Measurements from ENCODE around the gene LOXL1.
A peak's percentile ranks its signal among the peaks of the same experiment; 100 is the strongest.
"Not testable (repeated sequence)": the region's sequence is repeated elsewhere in the genome, so short reads cannot be mapped to it uniquely, and the experiment has no call there.

The LOXL1 gene

DNA sequence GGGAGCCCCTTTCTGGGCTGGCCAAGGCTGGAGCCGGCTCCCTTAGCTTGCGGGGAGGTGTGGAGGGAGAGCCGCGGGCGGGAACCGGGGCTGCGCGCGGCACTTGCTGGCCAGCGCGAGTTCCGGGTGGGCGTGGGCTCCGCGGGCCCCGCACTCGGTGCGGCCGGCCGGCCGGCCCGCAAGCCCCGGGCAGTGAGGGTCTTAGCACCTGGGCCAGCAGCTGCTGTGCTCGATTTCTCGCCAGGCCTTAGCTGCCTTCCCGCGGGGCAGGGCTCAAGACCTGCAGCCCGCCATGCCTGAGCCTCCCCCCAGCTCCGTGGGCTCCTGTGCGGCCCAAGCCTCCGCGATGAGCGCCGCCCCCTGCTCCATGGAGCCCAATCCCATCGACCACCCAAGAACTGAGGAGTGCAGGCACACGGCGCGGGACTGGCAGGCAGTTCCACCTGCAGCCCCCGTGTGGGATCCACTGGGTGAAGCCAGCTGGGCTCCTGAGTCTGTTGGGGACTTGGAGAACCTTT lies 47.5 kb downstream of the LOXL1 start:
- DNase-seq = not testable (repeated sequence)

DNA sequence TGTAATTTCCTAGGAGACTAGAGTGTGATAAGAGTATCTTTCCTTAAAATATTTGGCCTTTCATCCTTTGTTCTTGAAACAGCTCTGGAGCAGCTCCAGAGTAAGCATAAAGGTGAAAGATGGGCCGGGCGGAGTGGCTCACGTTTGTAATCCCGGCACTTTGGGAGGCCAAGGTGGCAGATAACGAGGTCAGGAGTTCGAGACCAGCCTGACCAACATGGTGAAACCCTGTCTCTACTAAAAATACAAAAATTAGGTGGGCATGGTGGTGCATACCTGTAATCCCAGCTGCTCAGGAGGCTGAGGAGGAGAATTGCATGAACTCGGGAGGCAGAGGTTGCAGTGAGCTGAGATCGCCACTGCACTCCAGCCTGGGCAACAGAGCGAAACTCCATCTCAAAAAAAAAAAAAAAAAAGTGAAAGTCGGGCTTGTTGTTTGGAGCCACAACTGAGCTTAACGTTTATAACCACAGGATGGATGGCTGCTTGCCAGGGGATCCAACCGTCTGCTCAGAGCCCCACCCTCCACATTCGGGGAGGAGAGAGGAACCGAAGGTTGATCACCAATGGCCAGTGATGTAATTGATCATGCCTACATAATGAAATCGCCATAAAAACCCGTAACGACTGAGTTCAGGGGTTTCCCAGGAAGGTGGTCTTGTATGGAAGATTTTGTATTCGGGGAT lies 49.3 kb downstream of the LOXL1 start:
- DNase-seq = not testable (repeated sequence)

DNA sequence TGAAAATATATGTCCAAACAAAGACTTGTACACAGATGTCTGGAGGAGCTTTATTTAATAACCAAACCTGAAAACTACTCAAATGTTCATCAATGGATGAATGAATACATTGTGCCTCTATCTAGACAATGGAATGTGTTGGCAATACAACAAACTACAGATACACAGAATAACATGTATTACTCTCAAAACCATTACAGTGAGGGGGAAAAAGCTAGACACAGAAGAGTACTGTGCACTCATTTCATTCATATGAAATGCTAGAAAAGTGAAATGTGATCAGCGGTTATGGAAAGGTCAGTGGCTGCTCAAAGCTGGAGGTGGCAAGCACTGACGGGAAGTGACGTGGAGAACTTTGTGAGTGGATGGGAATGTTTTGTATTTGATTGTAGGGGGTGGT lies 52.6 kb downstream of the LOXL1 start:
- DNase-seq = no peak

DNA sequence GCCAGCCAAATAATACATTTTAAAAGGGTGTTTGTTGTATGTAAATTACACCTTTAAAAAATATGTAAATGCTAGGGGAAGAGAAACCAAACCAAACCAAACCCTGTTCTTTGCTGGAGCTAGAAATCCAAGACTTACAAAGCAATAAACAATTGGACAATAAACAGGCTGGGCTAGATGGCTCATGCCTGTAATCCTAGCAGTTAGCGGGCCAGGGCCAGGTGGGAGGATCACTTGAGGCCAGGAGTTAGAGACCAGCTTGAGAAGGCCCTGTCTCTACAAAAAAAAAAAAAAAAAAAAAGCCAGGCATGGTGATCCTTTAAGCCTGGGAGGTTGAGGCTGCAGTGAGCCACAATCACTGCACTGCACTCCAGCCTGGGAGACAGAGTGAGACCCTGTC lies 53.4 kb downstream of the LOXL1 start:
- no peak for DNase-seq

DNA sequence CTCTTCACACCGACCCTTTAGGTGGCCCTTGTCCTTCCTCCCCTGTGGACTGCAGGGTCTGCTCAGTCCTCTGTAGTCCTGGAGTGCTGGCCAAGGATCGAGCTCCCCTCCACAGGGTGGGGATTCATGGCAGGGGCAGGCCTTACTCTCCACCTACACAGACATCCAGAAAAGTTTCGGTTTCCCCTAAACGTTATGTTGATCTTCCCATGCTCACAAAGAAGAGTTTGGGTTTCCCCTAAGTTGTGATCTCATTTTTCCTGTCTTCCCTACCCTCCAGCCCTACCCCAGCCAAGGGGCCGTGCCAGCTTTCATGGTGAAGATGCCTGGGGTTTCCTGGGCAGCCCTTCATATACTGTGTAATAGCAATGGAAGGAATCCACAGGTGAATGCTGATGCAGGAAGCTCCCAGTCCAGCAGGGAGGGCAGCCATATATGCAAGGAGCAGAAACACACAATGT lies 55.5 kb downstream of the LOXL1 start:
- no peak for DNase-seq

DNA sequence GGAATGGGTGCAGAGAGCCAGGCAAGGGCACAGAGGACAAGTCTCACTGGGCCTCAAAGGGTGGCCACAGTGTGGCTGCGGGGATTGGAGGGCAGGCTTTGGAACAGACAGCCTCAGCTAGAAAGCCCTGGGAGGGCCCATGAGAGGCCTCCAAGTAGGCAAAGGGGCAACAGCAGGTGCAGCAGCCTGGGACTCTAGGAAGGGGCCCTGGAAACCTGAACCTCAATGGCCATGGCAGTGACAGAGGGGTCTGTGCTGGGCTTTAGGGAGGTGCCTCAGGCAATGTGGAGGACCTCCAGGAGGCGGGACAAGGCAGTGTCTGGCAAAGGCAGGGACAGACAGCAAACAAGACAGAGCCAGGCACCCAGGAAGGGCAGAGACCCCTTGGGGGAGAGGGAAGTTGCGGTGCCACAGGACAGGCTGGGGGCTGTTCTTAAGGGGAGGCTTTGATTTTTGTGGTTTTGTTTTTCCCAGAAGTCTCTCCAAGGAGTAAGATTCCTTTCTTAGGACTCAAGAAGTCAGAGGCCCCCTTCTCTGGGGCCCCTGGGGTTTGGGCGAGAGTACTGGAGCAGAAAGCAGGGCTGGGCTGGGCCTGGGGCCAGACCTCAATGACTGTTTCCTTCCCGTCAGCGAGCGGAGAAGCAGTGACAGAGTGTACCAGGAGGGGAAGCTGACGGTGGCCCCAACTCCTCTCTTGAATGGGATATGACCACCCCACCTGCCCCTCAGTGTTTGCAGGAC lies 56.1 kb downstream of the LOXL1 start:
- peak in 41 of 56 donors; percentile 10 to 77 (median 48) for DNase-seq

DNA sequence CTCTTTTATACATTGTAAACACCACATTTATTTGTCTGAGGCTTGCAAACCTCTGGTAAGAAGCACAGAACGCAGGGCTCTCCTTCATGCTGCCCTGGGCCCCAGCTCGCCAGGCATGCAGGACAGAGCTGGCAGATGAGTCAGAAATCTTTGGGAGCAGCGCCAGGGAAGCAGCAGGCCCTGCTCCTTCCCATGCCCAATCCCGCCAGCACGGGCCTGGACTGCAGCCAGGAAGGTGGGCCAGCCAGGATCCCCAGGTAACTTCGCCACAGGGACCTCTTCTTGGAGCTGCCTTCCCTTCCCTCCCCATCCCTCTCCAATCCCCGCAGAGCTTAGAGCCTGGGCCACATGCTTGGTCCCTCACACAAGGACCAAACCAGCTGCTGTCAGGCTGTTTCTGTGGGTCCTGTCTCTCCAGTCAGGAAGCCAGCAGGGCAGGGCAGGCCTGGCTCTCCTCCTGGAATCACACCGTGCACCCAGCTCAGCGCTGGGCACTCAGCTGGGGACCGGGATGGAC lies 57.0 kb downstream of the LOXL1 start:
- peak in 4 of 56 donors; percentile 2 to 33 (median 21) for DNase-seq

DNA sequence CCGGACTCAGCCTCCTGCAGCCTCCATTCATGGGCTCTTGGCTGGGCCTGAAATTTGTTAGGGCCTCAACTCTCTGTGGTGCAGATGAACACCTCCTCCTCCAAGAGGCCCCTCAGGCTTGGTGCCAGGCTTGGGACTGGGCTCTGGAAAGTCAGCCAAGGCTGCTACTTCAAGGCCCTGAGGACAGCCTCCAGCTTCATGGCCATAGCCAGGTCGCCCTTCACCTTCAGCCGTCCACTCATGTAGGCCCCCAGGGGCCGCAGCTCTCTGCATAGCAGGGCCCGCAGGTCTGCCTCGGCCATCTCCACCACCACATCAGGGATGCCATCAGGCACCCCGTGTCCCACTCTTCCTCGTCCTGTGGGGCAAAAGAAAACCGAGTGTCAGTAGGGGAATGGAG lies 57.5 kb downstream of the LOXL1 start:
- peak in 2 of 56 donors; percentile 23 to 48 for DNase-seq

DNA sequence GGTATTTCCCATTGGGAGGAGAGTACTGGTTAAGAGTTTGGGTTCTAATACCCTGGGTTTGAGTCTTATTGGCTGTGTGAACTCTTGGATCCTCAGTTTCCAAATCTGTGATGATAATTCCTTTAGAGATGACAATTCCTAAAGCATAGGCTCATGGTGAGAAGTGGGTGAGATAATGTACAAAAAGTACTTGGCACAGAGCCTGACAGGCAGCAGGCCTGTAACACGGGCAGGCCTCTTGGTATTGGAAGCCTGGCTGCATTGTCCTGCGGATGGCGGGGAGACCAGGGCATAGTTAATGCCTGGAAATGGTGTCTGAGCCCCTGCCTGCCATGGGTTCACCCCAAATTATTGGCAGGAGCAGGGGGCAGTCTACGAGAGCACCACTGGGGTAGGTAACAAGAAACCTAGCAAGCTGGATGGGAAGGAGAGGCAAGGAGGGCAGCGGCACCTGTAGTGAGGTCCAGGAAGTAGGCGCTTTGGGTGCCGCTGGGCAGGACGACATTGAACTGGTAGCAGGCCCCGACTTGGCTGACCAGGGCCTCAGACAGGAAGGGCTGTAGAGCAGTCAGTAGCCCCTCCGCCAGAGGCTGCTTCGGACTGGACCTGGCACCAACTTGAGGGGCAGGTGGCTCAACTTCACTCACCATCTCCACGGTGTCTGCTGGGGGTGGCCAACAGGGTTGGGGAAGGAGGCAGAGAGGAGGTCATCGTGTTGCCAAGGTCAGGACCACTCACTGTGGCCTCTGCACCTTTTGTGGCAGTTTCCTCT lies 58.1 kb downstream of the LOXL1 start:
- DNase-seq = no peak

DNA sequence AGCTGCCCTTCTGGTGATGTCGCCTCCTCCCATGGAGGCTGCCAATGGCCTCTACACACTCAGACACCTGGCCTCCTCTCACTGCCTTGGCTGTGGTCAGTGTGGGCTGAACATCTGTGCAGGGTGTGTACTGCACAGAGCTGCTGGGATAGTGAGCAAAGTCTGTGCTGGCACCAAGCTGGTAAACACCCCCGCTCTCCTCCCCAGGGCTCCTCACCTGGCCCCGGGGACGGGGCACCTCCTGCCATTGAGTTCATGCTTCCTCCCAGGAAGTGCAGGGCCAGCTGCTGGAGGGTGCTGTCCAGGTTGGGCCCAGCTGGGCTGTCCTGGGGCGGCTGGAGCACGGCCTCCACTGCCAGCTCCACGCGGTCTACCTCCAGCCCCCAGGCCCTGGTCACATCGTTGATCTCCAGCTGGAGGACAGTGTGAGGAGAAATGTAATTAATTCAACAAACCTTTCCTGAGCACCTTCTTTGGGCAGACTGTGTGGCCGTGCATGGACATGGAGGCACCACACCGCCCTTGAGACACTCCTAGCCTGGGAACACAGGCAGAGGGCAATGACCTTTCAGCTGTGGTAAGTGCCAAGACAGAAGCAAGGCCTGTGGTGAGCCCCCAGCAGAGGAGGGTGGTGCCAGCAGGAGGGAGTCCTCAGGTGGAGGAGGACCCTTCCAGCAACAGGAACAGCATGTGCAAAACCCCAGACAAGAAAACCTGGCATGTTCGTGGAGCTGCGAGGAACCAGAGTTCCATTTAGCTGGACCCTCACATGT lies 59.0 kb downstream of the LOXL1 start:
- no peak for DNase-seq

DNA sequence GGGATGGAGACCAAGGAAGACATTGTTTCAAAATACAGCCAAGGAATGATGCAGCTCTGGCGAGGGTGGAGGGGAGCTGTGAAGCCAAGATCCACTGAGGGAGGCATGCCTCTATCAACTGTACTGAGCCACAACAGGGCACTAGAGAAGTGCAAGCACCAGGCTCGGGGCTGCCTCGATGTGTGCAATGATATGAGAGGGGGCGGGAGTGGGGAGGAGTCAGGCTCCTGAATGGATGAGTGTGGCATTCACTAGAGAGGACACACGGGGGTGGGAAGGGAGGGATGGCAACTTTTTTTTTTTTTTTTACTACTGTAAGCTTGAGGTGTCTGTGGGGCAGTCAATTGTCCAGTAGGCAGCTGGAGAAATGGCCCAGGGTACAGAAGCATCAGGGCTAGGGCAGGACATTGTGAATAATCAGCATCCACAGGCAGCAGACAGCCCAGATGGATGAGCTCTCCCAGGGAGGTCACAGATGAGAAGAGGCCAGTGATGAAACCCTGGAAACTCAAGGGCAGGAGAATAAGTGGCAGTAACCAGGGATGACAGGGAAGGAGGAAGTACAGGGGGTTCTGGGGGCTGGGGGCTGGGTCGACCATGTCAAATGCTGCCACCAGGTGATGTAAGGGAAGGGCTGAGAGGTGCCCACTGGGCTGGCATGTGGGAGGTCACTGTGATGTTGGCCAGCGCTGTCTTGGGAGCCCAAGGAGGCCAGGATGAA lies 60.0 kb downstream of the LOXL1 start:
- DNase-seq = peak in 3 of 56 donors; percentile 16 to 18 (median 16)

DNA sequence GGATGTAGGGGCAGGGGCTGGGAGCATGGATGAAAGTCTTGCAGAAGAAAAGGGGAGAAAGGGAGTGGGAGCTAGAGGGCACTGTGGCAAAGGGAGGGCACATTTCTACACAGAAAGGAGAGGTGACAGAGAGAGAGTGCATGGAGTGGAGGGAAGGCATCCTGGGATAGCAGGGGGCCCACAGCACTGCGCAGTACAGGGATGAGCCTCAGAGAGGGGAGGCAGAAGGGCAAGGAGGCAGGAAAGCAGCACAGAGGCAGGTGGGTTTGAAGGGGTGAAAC lies 60.5 kb downstream of the LOXL1 start:
- no peak for DNase-seq

DNA sequence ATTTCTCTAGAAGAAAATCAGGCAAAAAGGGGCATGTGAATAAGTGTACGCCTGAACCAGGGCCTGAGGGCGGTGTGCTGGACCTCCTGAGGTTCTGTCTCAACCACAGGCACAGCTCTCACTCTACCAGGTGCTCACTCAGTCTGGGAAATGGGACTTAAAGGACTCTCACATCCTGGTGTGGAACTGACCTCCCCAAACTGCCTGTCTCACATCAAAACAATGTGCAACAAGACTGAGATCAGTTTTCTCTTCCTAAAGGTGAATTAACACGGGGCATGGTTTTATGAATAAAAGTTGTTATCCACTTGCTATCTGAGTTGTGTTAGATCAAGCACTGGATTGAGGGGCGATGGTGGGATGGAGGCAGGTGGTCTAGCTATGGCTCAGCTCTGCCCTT lies 61.0 kb downstream of the LOXL1 start:
- DNase-seq = no peak

DNA sequence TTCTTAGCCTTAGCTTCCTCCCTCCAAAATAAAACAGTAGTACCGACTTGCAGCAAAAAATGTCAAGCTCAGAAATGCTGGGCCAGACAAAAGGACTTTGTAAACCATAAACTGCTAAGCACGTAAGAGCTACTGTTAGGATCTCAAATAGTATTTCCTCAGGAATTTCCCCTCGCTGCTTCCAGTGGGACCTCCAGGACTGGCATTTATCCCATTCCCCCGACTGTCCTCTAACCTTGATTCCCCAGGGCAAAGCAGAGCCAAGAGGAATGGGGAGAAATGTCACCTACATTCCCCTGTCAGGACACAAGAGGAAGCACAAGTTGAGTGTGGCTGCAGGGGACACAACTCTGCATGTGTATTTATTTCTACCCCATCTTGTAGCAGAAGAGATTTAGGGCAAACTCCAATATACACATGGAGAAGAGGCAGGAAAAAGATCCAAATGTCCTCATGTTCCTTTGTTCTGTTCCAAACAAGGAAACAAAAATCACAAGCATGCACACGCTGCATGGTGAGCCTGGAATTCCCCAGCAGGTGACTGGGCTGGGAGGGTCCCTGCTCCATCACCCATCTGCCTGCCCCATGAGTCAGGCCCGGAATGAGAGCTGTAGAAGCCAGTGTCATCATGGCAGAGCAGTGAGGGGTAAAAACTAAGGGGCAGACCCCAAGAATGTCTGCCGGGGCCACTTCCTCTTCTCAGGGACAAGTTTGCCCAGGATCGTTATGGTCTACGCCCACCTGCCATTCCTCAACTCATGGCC lies 61.6 kb downstream of the LOXL1 start:
- DNase-seq = no peak

DNA sequence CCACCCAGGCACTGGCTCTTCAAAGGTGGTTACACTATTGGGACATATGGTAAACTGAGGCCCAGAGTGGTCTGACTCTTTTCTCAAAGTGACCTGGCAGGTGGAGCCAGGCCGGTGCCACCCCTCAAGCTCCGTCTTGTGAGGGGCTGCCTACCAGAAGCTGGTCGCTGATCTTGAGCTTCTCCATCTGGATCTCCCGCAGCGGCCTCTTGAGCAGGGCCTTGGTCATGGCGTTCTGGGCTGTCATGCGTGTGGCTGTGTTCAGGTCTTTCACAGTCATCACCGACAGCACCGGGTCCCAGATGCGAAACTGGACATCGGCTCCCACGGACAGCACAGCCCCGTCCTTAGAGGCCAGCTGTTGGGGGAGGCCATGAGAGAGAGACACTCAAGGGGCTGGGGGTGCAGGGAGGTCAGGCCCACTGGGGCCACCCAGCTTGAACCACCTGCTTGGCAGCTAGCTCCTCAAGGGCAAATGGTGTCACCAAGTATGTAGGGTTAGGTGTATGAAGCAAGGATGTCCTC lies 62.2 kb downstream of the LOXL1 start:
- DNase-seq = no peak

DNA sequence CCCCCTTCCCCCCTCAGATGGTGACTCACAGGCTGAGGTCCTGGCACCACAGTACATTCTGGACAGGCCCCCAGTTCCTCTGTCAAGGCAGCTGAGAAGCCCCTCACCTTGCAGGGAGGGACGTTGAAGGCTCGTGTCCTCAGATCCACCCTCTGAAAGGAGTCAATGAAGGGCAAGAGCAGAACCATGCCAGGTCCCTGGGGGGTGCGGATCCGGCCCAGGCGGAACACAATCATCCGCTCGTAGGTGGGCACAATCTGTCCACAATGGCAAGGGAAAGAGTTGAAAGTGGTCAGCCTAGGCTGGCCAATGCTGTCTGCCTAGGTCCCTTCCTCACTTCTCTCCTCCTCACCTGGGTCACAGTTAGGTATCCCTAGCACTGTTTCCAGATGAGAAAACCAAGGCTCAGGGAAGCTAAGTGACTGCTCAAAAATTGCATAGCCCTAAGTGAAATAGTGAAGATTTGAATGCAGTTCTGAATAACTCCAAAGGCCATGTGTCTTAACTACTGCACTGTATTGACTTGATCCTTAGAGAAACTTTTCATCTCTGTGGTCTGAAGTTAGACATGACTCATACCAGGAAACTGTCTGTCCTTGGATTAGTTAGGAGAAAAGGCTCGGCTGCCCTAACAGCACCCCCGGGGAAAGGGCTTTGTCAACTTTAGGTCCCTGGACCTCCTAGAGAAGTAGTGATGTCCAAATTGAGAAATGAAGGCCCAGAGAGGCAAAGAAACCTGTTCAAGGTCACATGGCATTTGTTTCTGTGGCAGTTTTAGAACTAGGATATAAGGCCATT lies 62.9 kb downstream of the LOXL1 start:
- no peak for DNase-seq

DNA sequence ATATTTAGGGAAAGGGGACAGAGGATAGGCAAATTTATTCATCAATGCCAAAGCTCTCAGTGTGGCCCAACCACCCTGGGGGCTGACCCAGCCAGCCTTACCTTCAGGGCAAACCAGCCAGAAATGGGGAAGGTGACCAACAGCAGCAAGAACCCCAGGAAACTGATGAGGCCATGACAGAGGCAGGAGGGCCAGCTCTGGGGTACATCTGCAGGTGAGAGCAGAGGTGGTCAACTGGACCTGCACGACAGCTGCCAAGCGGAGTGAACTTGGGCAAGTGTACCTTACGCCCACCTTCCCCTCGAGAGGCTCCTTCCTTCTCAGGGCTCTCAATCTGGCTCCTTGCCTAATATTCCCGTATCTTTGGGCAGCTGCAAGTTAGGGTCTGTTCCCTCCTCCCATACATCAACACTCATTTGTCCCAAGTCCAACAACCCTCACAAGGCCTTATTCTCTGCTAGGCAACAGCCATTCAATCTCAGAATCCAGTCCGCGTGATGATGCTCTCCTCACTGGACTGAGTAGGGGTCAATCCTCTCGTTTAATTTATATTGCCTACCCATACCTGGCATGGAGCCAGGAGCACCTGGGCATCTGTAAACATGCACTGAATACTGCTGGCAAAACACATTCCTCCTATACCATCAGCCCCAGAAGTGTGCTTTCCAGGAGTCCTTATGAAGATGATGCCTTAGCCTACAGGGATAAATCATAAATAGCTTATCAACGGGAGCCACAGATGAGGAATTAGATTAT lies 64.2 kb downstream of the LOXL1 start:
- DNase-seq = no peak

DNA sequence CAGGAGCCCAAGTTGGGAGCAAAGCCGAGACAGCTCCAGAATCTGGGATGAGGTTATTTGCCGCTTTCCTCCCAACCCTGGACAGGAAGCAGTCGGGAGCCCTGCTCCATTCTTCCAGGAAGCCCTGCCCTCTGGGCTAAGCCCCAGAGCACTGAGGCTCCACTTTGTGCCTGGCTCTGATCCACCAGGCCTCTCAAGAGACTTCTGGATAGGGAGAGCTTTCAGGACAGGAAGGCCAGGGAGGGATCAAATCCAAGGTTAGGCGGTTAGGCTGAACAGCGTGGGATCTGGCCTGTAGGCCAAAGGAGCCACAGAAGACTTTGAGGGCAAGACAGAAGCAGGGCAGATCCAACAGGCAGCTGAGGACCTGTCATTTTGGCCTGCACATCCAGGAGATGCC lies 65.0 kb downstream of the LOXL1 start:
- DNase-seq = peak in 30 of 56 donors; percentile 10 to 64 (median 30)

Measured in nucleus accumbens (tissue), 56 donors.